Keratinocyte (primary cell): ENCODE data around the gene TDP1. TPM values are rescaled to one million over a fixed set of nuclear protein-coding genes. Genes with fewer than 3 reads are reported as not detected.

ENCODE experiments used
- DNase-seq: peaks from one replicate; pipeline ENCODE4 v3.0.0-alpha.2; 2011; ENCODE audit warnings: low read depth, missing footprints, low spot score
- FAIRE-seq: peaks from 2 replicates; lab custom pipeline; 2011; peaks lifted over from hg19 to GRCh38; lab: Jason Lieb, UNC
- H2AFZ ChIP-seq: 2 replicates; pipeline ENCODE4 v1.6.0; 2012; ENCODE audit warnings: low read length, control low read depth, inconsistent platforms; ENCODE audit not compliant: control insufficient read depth
- H3K27ac ChIP-seq: 2 replicates; pipeline ENCODE4 v1.5.1; 2011; ENCODE audit warnings: low read length; ENCODE audit not compliant: control insufficient read depth, insufficient read depth
- H3K27me3 ChIP-seq: 3 replicates; pipeline ENCODE4 v1.6.0; 2011; ENCODE audit warnings: low read length; ENCODE audit not compliant: control insufficient read depth, insufficient read depth; ENCODE audit errors: extremely low read depth
- H3K36me3 ChIP-seq, 2 experiments: 2 replicates in 1 of 2; 3 replicates in 1 of 2; pipeline ENCODE4 v1.5.1; 2011; ENCODE audit warnings: low read length in 2 of 2, mild to moderate bottlenecking in 1 of 2; ENCODE audit not compliant: control insufficient read depth in 2 of 2, insufficient read depth in 2 of 2; ENCODE audit errors: extremely low read depth in 1 of 2
- H3K4me1 ChIP-seq: 3 replicates; pipeline ENCODE4 v1.5.1; 2011; ENCODE audit warnings: low read length; ENCODE audit not compliant: control insufficient read depth, insufficient read depth; ENCODE audit errors: extremely low read depth
- H3K4me2 ChIP-seq: 3 replicates; pipeline ENCODE4 v1.6.0; 2011; ENCODE audit warnings: low read depth, low read length; ENCODE audit not compliant: control insufficient read depth, insufficient read depth; ENCODE audit errors: extremely low read depth
- H3K4me3 ChIP-seq, 3 experiments: fragments of 200-600 bp in 1 of 3; sonication (generic) in 1 of 3; 2 replicates in 2 of 3; 3 replicates in 1 of 3; pipeline ENCODE4 v1.5.1; 2011 to 2016; ENCODE audit warnings: low read length in 3 of 3, mild to moderate bottlenecking in 3 of 3, control low read depth in 2 of 3, inconsistent platforms in 1 of 3, low read depth in 1 of 3, mixed read lengths in 1 of 3, mixed run types in 1 of 3, moderate library complexity in 1 of 3; ENCODE audit not compliant: control insufficient read depth in 2 of 3, insufficient read depth in 2 of 3; ENCODE audit errors: extremely low read depth in 1 of 3
- H3K79me2 ChIP-seq: 2 replicates; pipeline ENCODE4 v1.6.0; 2012; ENCODE audit warnings: low read length; ENCODE audit not compliant: control insufficient read depth, insufficient read depth
- H3K9ac ChIP-seq: 3 replicates; pipeline ENCODE4 v1.6.0; 2011; ENCODE audit warnings: low read length; ENCODE audit not compliant: control insufficient read depth, insufficient read depth; ENCODE audit errors: extremely low read depth
- H3K9me1 ChIP-seq: 3 replicates; pipeline ENCODE4 v1.6.0; 2011; ENCODE audit warnings: low read length; ENCODE audit not compliant: control insufficient read depth, insufficient read depth; ENCODE audit errors: extremely low read depth
- H3K9me3 ChIP-seq: 2 replicates; pipeline ENCODE4 v1.5.1; 2012; ENCODE audit warnings: low read depth, low read length; ENCODE audit not compliant: control insufficient read depth
- H4K20me1 ChIP-seq: 3 replicates; pipeline ENCODE4 v1.6.0; 2011; ENCODE audit warnings: low read length; ENCODE audit not compliant: control insufficient read depth, insufficient read depth; ENCODE audit errors: extremely low read depth
- CTCF ChIP-seq, 3 experiments: IDR thresholded peaks in 1 of 3; conservative IDR thresholded peaks in 1 of 3; optimal IDR thresholded peaks in 1 of 3; 2 replicates in 2 of 3; 3 replicates in 1 of 3; pipeline versions ENCODE3 to v1.5.1; 2011; ENCODE audit warnings: low read length in 3 of 3, mild to moderate bottlenecking in 3 of 3, moderate library complexity in 2 of 3, control low read depth in 1 of 3, inconsistent platforms in 1 of 3; ENCODE audit not compliant: insufficient read depth in 2 of 3; ENCODE audit errors: extremely low read depth in 1 of 3
- EZH2 ChIP-seq: IDR thresholded peaks from one replicate; pipeline ENCODE4 v1.6.1; 2012; ENCODE audit warnings: inconsistent platforms, mild to moderate bottlenecking, low read length, moderate library complexity
- dilution Hi-C: fragments of 300-500 bp; cut with MboI; formaldehyde crosslinking; loops from one replicate; pipeline ENCODE4 v1.7.0; 2020; ENCODE audit warnings: low sequenced_read_pairs; ENCODE audit not compliant: extremely low pct_ligation_motif_present
- polyA plus RNA-seq, 5 experiments: library from polyadenylated mRNA; depleted of rRNA in 3 of 5; stranded (reverse) in 3 of 5; stranded (forward) in 1 of 5; unstranded in 1 of 5; fragments of >200 nt; gene quantifications; 1 replicate in 1 of 5; 2 replicates in 3 of 5; 3 replicates in 1 of 5; pipeline versions ENCODE4 v1.2.1 to v1.2.3, GENCODE V29; 2011 to 2012; ENCODE audit warnings: missing spikeins in 2 of 5, low read depth in 1 of 5, low replicate concordance in 1 of 5

TDP1 gene
- polyA plus RNA-seq, 1 donor (not counting 4 experiments of a cell fraction or from before 2014, with no cell fraction given) = 24.9 TPM

- H2AFZ ChIP-seq = no peak overlapping the region
- no peak overlapping the region for H3K27ac ChIP-seq
- no peak for TF ChIP-seq EZH2
- TF ChIP-seq CTCF (optimal IDR thresholded peaks at IDR 0.05 in 1 of 3, IDR thresholded peaks at IDR 0.05 in 1 of 3, conservative IDR thresholded peaks at IDR 0.05 in 1 of 3; ENCODE audit: extremely low read depth in 1 of 3, insufficient read depth in 2 of 3, low read length in 3 of 3) = no peak
- H3K79me2 ChIP-seq = peaks cover 18% of the 10 kb centered on the region
- no peaks in the 10 kb centered on the region for H3K9me1 ChIP-seq
- H3K36me3 ChIP-seq = peaks cover 5 to 9% of the 10 kb centered on the region in 2 experiments
- peak overlapping the region; percentile 90 for H3K4me2 ChIP-seq
- dilution Hi-C loops = no loop called here
- H3K9me3 ChIP-seq = no peaks in the 10 kb centered on the region
- no peak for FAIRE-seq
- H4K20me1 ChIP-seq = no peaks in the 10 kb centered on the region
- no peaks in the 10 kb centered on the region for H3K27me3 ChIP-seq
- H3K4me3 ChIP-seq = peak overlapping the region in 2 of 3 experiments; percentile 76 to 95
- H3K4me1 ChIP-seq = peaks cover 18% of the 10 kb centered on the region
- no peak for DNase-seq
- peak overlapping the region; percentile 88 for H3K9ac ChIP-seq
Measured at GRCh38 chr14:89953602-89954001, 2.1 kb upstream of the TDP1 start.

- Histone ChIP-seq H3K9ac (peak within 1 kb of the TSS; percentile 88), H3K27me3 (no peaks in the 10 kb centered on the region), H3K4me2 (peak within 1 kb of the TSS; percentile 90), H3K27ac (peak within 1 kb of the TSS; percentile 88), H3K79me2 (peaks cover 18% of the 10 kb centered on the region), H3K9me3 (no peaks in the 10 kb centered on the region), H2AFZ (peak within 1 kb of the TSS; percentile 99), H3K36me3 (peaks cover 6 to 10% of the 10 kb centered on the region in 2 experiments), H4K20me1 (no peaks in the 10 kb centered on the region), H3K4me1 (peaks cover 18% of the 10 kb centered on the region), H3K4me3 (peak within 1 kb of the TSS; percentile 71 to 95 (median 76)), H3K9me1 (no peaks in the 10 kb centered on the region)
- dilution Hi-C loops = no loop called here
- FAIRE-seq (peak; percentile 90), DNase-seq (peak; percentile 87)
- TF ChIP-seq CTCF (optimal IDR thresholded peaks at IDR 0.05 in 1 of 3, IDR thresholded peaks at IDR 0.05 in 1 of 3, conservative IDR thresholded peaks at IDR 0.05 in 1 of 3; ENCODE audit: extremely low read depth in 1 of 3, insufficient read depth in 2 of 3, low read length in 3 of 3) = peak in 2 of 3 experiments; percentile 18 to 35
- TF ChIP-seq EZH2 = no peak
Measured at GRCh38 chr14:89954070-89955021, 1.4 kb upstream of the TDP1 start, which contains the start of gene EFCAB11. EFCAB11 (minus strand) TSS chr14:89954730; CDS start chr14:89954660, 70 bp downstream.
